Pancreas (tissue), 10 donors: Measurements from ENCODE around the gene SORCS2. TPM values are rescaled to one million over a fixed set of nuclear protein-coding genes. Genes with fewer than 3 reads are reported as not detected.

Experiments used
- ATAC-seq, 4 donors: fragments of 200-7000 bp; cut with Tn5 transposase; one replicate each; pipeline versions ENCODE4 v1.8.0 to v1.9.1; 2020; ENCODE audit warnings: mild to moderate bottlenecking in 4 of 4, moderate library complexity in 4 of 4
- DNase-seq, 6 donors: peaks; one replicate each; pipeline ENCODE4 v3.0.0-alpha.2; 2020
- FAIRE-seq: peaks from 2 replicates; lab custom pipeline; 2012; peaks lifted over from hg19 to GRCh38; lab: Jason Lieb, UNC
- H3K27ac ChIP-seq, 4 donors: fragments of 200-600 bp; sonication (generic); 1 replicate in 3 of 4; 2 replicates in 1 of 4; pipeline versions ENCODE4 v1.5.0 to v1.8.0; 2020
- H3K27me3 ChIP-seq, 4 donors: fragments of 200-600 bp; one replicate each; pipeline ENCODE4 v1.8.0; 2021
- H3K36me3 ChIP-seq, 3 donors: fragments of 200-600 bp; sonication (generic) in 1 of 3; one replicate each; pipeline versions ENCODE4 v1.5.0 to v1.8.0; 2020 to 2021
- H3K4me1 ChIP-seq, 3 donors: fragments of 200-600 bp; one replicate each; pipeline ENCODE4 v1.8.0; 2021
- H3K4me3 ChIP-seq, 4 donors: fragments of 200-600 bp; sonication (generic) in 2 of 4; one replicate each; pipeline versions ENCODE4 v1.5.0 to v1.8.0; 2020 to 2021
- H3K9me3 ChIP-seq, 4 donors: fragments of 200-600 bp; one replicate each; pipeline ENCODE4 v1.8.0; 2021
- WGBS, 2 donors: extraction: QIAGEN DNeasy Blood & Tissue Kit; methylation state at CpG; one replicate each; pipeline ENCODE4 v1.1.7; 2013; 5-methylcytosine and 5-hydroxymethylcytosine counted together
- intact Hi-C, 3 donors: fragments of 100-400 bp; cut with DNase I; formaldehyde crosslinking; loops; one replicate each; pipeline versions ENCODE4 v1.11.1 to v1.14.2; 2022
- polyA plus RNA-seq, 2 donors: library from polyadenylated mRNA; stranded (reverse); fragments of 200-250 nt; gene quantifications; one replicate each; pipeline ENCODE4 v1.2.3, GENCODE V29; 2013
- total RNA-seq, 6 donors: library from RNA; stranded (reverse); fragmentation: NEBNext Ultra II Directional in 4 of 6; extraction: Animal tissue kit (Norgen Biotek cat#: 25700) in 4 of 6; gene quantifications; one replicate each; pipeline versions ENCODE4 v1.2.1 to v1.2.4, GENCODE V29; 2021 to 2023
- TF ChIP-seq, protein P1 (sequence below), 4 donors: fragments of 200-600 bp; sonication (generic) in 3 of 4; IDR thresholded peaks; one replicate each; pipeline versions ENCODE4 v1.5.0 to v1.8.0; 2021; ENCODE audit warnings: antibody characterized with exemption in 4 of 4
- donor health status: healthy with polysubstance abuse.
- donor health status: DM: no; HTN: no; CAD: no; lungs with moderate emphysema.
- donor health status: DM: no; HTN: no; CAD: no.
- donor health status: control.
- donor health status: control.
- donor health status: Bipolar disorder and iron deficiency.
- donor health status: DM: yes; HTN: yes; CAD: no.
- donor health status: DM: no; HTN: no; CAD: no.
- donor health status: DM: no; HTN: no; CAD: no.
- donor health status: DM: yes; HTN: yes; CAD: no.

The SORCS2 gene
- total and polyA plus RNA-seq, 8 donors: 0.14 to 1.7 (median 0.42) TPM

DNA sequence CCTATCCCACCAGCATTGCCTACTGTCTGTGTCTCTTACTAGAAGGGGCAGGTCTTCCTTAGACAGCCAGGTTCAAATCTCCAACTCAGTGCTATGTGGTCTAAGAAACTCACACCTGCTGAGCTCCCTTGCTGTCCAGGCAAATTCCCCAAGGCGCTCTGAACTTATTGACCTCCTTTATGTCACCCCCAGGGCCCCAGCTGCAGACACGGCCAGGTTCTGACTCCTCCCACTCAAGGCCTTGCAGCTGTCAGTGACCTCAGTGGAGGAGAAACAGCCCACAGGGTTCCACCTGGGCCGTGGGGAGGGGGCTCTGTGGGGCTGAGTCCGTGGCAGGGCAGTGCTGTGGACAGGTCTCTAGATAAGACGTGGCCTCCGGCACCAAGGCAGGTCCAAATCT lies 284.5 kb downstream of the SORCS2 start:
- peak in 1 of 6 donors; percentile 55 for DNase-seq
- TF ChIP-seq, protein P1, sequence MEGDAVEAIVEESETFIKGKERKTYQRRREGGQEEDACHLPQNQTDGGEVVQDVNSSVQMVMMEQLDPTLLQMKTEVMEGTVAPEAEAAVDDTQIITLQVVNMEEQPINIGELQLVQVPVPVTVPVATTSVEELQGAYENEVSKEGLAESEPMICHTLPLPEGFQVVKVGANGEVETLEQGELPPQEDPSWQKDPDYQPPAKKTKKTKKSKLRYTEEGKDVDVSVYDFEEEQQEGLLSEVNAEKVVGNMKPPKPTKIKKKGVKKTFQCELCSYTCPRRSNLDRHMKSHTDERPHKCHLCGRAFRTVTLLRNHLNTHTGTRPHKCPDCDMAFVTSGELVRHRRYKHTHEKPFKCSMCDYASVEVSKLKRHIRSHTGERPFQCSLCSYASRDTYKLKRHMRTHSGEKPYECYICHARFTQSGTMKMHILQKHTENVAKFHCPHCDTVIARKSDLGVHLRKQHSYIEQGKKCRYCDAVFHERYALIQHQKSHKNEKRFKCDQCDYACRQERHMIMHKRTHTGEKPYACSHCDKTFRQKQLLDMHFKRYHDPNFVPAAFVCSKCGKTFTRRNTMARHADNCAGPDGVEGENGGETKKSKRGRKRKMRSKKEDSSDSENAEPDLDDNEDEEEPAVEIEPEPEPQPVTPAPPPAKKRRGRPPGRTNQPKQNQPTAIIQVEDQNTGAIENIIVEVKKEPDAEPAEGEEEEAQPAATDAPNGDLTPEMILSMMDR (IDR thresholded peaks at IDR 0.05): no peak
- intact Hi-C loops: no loop called here
- FAIRE-seq: no peak
- no peak for ATAC-seq
- Histone ChIP-seq H3K27ac (no peak overlapping the region), H3K4me3 (no peak overlapping the region), H3K27me3 (no peaks in the 10 kb centered on the region), H3K9me3 (no peaks in the 10 kb centered on the region), H3K4me1 (no peaks in the 10 kb centered on the region), H3K36me3 (no peaks in the 10 kb centered on the region)
- WGBS, 2 donors: 45 to 50% methylated on average over 6 of the region's 6 CpGs

DNA sequence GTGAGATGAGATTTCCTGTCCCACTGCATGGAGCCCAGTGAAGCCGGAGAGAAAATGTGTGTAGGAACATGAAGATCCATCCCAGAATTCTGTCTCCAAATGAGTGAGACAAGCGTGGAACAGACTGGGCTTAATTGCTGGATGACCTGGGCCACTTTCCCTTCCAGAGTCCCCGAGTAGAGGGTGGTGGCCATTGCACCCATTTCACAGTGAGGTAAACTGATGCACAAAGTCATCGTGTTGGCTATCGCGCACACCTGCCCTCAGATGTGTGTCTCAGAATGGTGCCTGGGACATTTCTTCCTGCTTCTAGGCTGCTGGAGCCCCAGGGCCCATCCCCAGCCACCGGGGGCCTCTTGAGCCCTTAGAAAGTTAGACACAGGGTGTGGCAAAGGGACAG lies 285.4 kb downstream of the SORCS2 start:
- FAIRE-seq: no peak
- ATAC-seq: no peak
- no peaks in the 10 kb centered on the region for H3K27me3 ChIP-seq
- intact Hi-C loops: no loop called here
- no peak overlapping the region for H3K27ac ChIP-seq
- no peak for DNase-seq
- H3K9me3 ChIP-seq: no peaks in the 10 kb centered on the region
- H3K4me1 ChIP-seq: no peaks in the 10 kb centered on the region
- 73 to 85% methylated on average over 7 of the region's 7 CpGs for WGBS, 2 donors
- H3K36me3 ChIP-seq: no peaks in the 10 kb centered on the region
- TF ChIP-seq, protein P1 (IDR thresholded peaks at IDR 0.05): no peak
- H3K4me3 ChIP-seq: no peak overlapping the region

DNA sequence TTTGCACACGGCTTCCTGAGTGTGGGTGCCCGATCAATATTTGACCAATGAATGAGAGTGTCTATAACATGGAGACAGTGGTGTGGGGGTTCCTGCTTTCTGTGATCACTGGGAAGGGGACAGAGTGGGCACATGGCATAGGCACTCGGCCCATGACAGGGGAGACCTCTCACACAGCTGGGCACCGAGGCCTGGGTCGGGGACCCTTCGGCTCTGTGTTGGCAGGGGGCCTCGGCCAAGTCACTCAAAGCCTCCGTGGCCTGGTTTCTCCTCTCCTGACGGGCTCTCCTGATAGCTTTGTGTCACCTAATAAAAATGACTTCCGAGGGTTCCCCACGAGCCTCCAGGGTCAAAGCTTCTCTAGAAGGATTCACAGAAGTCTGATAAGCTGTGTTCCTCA lies 286.3 kb downstream of the SORCS2 start:
- no peaks in the 10 kb centered on the region for H3K27me3 ChIP-seq
- H3K9me3 ChIP-seq: no peaks in the 10 kb centered on the region
- TF ChIP-seq, protein P1 (IDR thresholded peaks at IDR 0.05): no peak
- H3K4me3 ChIP-seq: no peak overlapping the region
- DNase-seq: peak in 1 of 6 donors; percentile 40
- intact Hi-C loops: no loop called here
- no peaks in the 10 kb centered on the region for H3K4me1 ChIP-seq
- no peak for FAIRE-seq
- H3K27ac ChIP-seq: no peak overlapping the region
- ATAC-seq: no peak
- H3K36me3 ChIP-seq: no peaks in the 10 kb centered on the region
- 44 to 57% methylated on average over 11 of the region's 11 CpGs for WGBS, 2 donors

DNA sequence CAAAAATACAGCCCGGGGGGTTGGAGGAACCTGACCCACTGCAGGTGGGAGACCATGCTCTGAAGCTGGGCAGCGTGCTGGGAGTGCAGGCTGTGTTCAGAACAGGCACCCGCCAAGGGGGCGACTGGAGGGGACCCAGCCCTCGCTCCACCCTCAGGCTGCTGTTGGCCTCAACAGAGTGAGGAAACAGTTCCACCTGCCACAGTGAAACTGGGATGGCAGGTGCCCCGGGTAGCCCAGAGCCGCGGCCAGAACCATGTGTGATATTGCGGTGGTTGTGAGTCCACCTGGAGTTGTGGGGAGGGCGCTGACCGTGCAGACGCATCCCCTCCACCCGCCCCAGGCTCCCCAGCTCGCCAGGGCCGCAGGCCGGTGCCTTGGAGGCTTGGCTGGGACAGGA lies 288.1 kb downstream of the SORCS2 start:
- ATAC-seq (no peak), FAIRE-seq (no peak), DNase-seq (no peak)
- Histone ChIP-seq H3K27me3 (no peaks in the 10 kb centered on the region), H3K4me1 (no peaks in the 10 kb centered on the region), H3K36me3 (no peaks in the 10 kb centered on the region), H3K4me3 (no peak overlapping the region), H3K9me3 (no peaks in the 10 kb centered on the region), H3K27ac (no peak overlapping the region)
- intact Hi-C loops: no loop called here
- TF ChIP-seq, protein P1 (IDR thresholded peaks at IDR 0.05): no peak
- 61 to 73% methylated on average over 16 of the region's 16 CpGs for WGBS, 2 donors

DNA sequence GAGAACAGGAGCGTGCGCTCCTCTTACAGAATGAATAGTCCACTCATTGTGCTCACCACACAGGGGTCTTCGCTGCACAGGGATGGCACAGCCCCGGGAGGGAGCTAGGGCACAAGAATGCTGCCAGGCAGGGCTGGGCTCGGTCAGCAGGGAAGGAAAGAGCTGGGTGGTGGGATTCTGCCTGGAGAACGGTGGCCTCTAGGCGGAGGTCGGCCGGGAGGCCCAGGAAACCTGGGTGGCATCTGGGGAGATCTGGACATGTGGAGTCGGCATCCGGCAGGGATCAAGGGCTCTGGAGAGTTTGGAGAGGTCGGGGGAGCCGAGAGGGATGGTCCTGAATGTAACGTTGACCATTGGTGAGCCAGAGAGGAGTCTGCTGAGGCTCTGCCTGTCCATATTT lies 288.9 kb downstream of the SORCS2 start:
- intact Hi-C loops: no loop called here
- Histone ChIP-seq H3K4me3 (no peak overlapping the region), H3K27ac (no peak overlapping the region), H3K4me1 (no peaks in the 10 kb centered on the region), H3K36me3 (no peaks in the 10 kb centered on the region), H3K9me3 (no peaks in the 10 kb centered on the region), H3K27me3 (no peaks in the 10 kb centered on the region)
- no peak for DNase-seq
- 60 to 71% methylated on average over 14 of the region's 14 CpGs for WGBS, 2 donors
- TF ChIP-seq, protein P1 (IDR thresholded peaks at IDR 0.05): no peak
- FAIRE-seq: no peak
- no peak for ATAC-seq
